K562 (cell line): Measurements from ENCODE around the gene MARCHF3. TPM values are rescaled to one million over a fixed set of nuclear protein-coding genes. Genes with fewer than 3 reads are reported as not detected.

Experiments
- ATAC-seq: fragments of 200-7000 bp; cut with Tn5 transposase; 3 replicates; pipeline ENCODE4 v1.9.1; 2020; ENCODE audit warnings: moderate library complexity
- BruUV-seq: library from RNA; stranded (reverse); fragments of 400-500 nt; replicated peaks from 2 replicates; lab custom pipeline; 2021; lab: Mats Ljungman, UMichigan
- CTCF ChIA-PET: fragments of 300-600 bp; formaldehyde crosslinking; extraction: SDS; loops from one replicate; lab custom pipeline; 2021; ENCODE audit warnings: low intra/inter-chr PET ratio; lab: Yijun Ruan, JAX
- POLR2A ChIA-PET: fragments of 300-600, 350-650 bp; sonication (Branson Sonifier 250); formaldehyde crosslinking; extraction: SDS; loops from one replicate; lab custom pipeline; 2021; ENCODE audit warnings: antibody characterized with exemption, inconsistent platforms; lab: Yijun Ruan, JAX
- DNase-seq, 4 experiments: peaks; one replicate each; pipeline versions ENCODE4 v3.0.0 to v3.0.0-alpha.2; 2011 to 2018; ENCODE audit warnings: low spot score in 3 of 4, mixed read lengths in 3 of 4; ENCODE audit errors: extremely low read depth in 1 of 4
- FAIRE-seq: peaks from 2 replicates; lab custom pipeline; 2011; peaks lifted over from hg19 to GRCh38; lab: Jason Lieb, UNC
- H2AFZ ChIP-seq: 2 replicates; pipeline ENCODE4 v1.6.0; 2011; ENCODE audit warnings: low read depth, low read length, control low read depth, inconsistent platforms
- H3K27ac ChIP-seq: fragments of 200-600 bp; 3 replicates; pipeline ENCODE4 v1.8.0; 2011; ENCODE audit warnings: low read depth, mild to moderate bottlenecking, control low read depth, inconsistent platforms, low read length, moderate library complexity, mixed read lengths; ENCODE audit errors: extremely low read depth
- H3K27me3 ChIP-seq, 2 experiments: fragments of 300-600 bp in 1 of 2; 2 replicates in 1 of 2; 3 replicates in 1 of 2; pipeline versions ENCODE4 v1.6.0 to v1.8.0; 2011; ENCODE audit warnings: inconsistent platforms in 2 of 2, low read length in 2 of 2, mild to moderate bottlenecking in 1 of 2, mixed read lengths in 1 of 2, moderate library complexity in 1 of 2; ENCODE audit not compliant: control insufficient read depth in 2 of 2, insufficient read depth in 2 of 2
- H3K36me3 ChIP-seq: fragments of 300-600 bp; 3 replicates; pipeline ENCODE4 v1.8.0; 2011; ENCODE audit warnings: mild to moderate bottlenecking, low read length, inconsistent platforms; ENCODE audit not compliant: control insufficient read depth, insufficient read depth
- H3K4me1 ChIP-seq, 2 experiments: fragments of 200-600 bp in 1 of 2; replicated peaks in 1 of 2; 2 replicates in 1 of 2; 3 replicates in 1 of 2; pipeline versions ENCODE4 v1.5.1 to v1.8.0; 2011; ENCODE audit warnings: inconsistent platforms in 2 of 2, low read length in 2 of 2, mild to moderate bottlenecking in 1 of 2, mixed read lengths in 1 of 2, moderate library complexity in 1 of 2; ENCODE audit not compliant: control insufficient read depth in 2 of 2, insufficient read depth in 2 of 2
- H3K4me2 ChIP-seq: 2 replicates; pipeline ENCODE4 v1.6.1; 2011; ENCODE audit warnings: low read length, control low read depth, inconsistent platforms, mixed read lengths; ENCODE audit not compliant: insufficient read depth
- H3K4me3 ChIP-seq: fragments of 200-600 bp; sonication (generic), shearing (Covaris generic); 2 replicates; pipeline ENCODE4 v1.5.1; 2016; ENCODE audit warnings: control low read depth, inconsistent platforms
- H3K79me2 ChIP-seq: fragments of 200-600 bp; 3 replicates; pipeline ENCODE4 v1.8.0; 2011; ENCODE audit warnings: low read length, inconsistent platforms; ENCODE audit not compliant: control insufficient read depth, insufficient read depth
- H3K9ac ChIP-seq, 2 experiments: 2 replicates each; pipeline versions ENCODE4 v1.6.0 to v1.6.1; 2011; ENCODE audit warnings: low read depth in 2 of 2, low read length in 2 of 2, control low read depth in 1 of 2, inconsistent platforms in 1 of 2, mild to moderate bottlenecking in 1 of 2, mixed read lengths in 1 of 2; ENCODE audit not compliant: insufficient read depth in 1 of 2
- H3K9me1 ChIP-seq: one replicate; pipeline ENCODE4 v1.6.0; 2011; ENCODE audit warnings: inconsistent platforms, mild to moderate bottlenecking, low read length, moderate library complexity; ENCODE audit not compliant: control insufficient read depth, insufficient read depth
- H3K9me3 ChIP-seq: replicated peaks from 2 replicates; pipeline ENCODE4 v1.5.1; 2011; ENCODE audit warnings: low read depth, low read length, inconsistent platforms; ENCODE audit not compliant: control insufficient read depth, insufficient read depth
- H4K20me1 ChIP-seq: replicated peaks from 2 replicates; pipeline ENCODE4 v1.6.1; 2011; ENCODE audit warnings: low read length, inconsistent platforms, mixed read lengths; ENCODE audit not compliant: control insufficient read depth, insufficient read depth
- BDP1 ChIP-seq: IDR thresholded peaks from 3 replicates; pipeline ENCODE4 v1.6.1; 2011; ENCODE audit not compliant: insufficient read length, insufficient read depth
- CREM ChIP-seq: IDR thresholded peaks from 2 replicates; pipeline ENCODE4 v1.6.1; 2014; ENCODE audit warnings: antibody characterized with exemption, low read depth
- IFI16 ChIP-seq: fragments of 250-450 bp; sonication (Bioruptor Pico); IDR thresholded peaks from 2 replicates; pipeline ENCODE4 v2.1.2; 2022; ENCODE audit warnings: mild to moderate bottlenecking, inconsistent platforms
- ILK ChIP-seq: fragments of 450-650 bp; IDR thresholded peaks from 2 replicates; pipeline ENCODE4 v1.6.1; 2016; ENCODE audit warnings: missing genetic modification characterization, low read depth, mild to moderate bottlenecking, missing compliant biosample characterization, moderate library complexity, borderline replicate concordance
- JUND ChIP-seq, 2 experiments: IDR thresholded peaks; 2 replicates in 1 of 2; 3 replicates in 1 of 2; pipeline ENCODE4 v1.6.1; 2011; ENCODE audit warnings: borderline replicate concordance in 2 of 2, low read depth in 2 of 2, low read length in 2 of 2, improper control_type of control experiment in 1 of 2, missing biosample characterization in 1 of 2, missing genetic modification characterization in 1 of 2, missing genetic modification reagents in 1 of 2
- MAFK ChIP-seq: IDR thresholded peaks from 2 replicates; pipeline ENCODE4 v1.6.1; 2011; ENCODE audit warnings: low read length, improper control_type of control experiment
- MEF2A ChIP-seq: IDR thresholded peaks from 2 replicates; pipeline ENCODE4 v1.6.1; 2011; ENCODE audit warnings: low read depth, mild to moderate bottlenecking, low read length, moderate library complexity; ENCODE audit not compliant: control insufficient read depth
- NCOA1 ChIP-seq: fragments of 450-650 bp; IDR thresholded peaks from 2 replicates; pipeline ENCODE4 v1.6.1; 2016; ENCODE audit warnings: low read depth
- NFXL1 ChIP-seq: fragments of 450-650 bp; formaldehyde crosslinking; IDR thresholded peaks from 2 replicates; pipeline ENCODE4 v1.4.0; 2021; ENCODE audit warnings: mild to moderate bottlenecking
- PML ChIP-seq: IDR thresholded peaks from 2 replicates; pipeline ENCODE4 v1.6.1; 2012; ENCODE audit warnings: low read length, inconsistent platforms
- POLR2G ChIP-seq: fragments of 200-400 bp; formaldehyde crosslinking; IDR thresholded peaks from 2 replicates; pipeline ENCODE4 v1.6.1; 2017; ENCODE audit warnings: low read depth, mild to moderate bottlenecking, antibody characterized with exemption, low read length, moderate library complexity
- TRIM24 ChIP-seq, 2 experiments: fragments of 450-650 bp; IDR thresholded peaks; 2 replicates each; pipeline ENCODE4 v1.6.1; 2016
- ZNF12 ChIP-seq: sonication (generic); formaldehyde crosslinking; IDR thresholded peaks from 2 replicates; pipeline ENCODE4 v1.4.0; 2020; ENCODE audit warnings: mild to moderate bottlenecking, missing genetic modification reagents
- ZNF239 ChIP-seq: fragments of 250-450 bp; sonication (Bioruptor Pico); IDR thresholded peaks from 2 replicates; pipeline ENCODE4 v1.4.0; 2020; ENCODE audit warnings: mild to moderate bottlenecking
- ZNF551 ChIP-seq: fragments of 250-450 bp; sonication (Bioruptor Pico); IDR thresholded peaks from 2 replicates; pipeline ENCODE4 v1.5.0; 2021; ENCODE audit warnings: mild to moderate bottlenecking, moderate library complexity
- ZNF76 ChIP-seq: fragments of 250-450 bp; sonication (Bioruptor Pico); IDR thresholded peaks from 2 replicates; pipeline ENCODE4 v1.4.0; 2020; ENCODE audit warnings: mild to moderate bottlenecking, moderate library complexity, borderline replicate concordance
- WGBS: fragments of 100-300 bp; shearing (Covaris generic); methylation state at CpG from one replicate; pipeline ENCODE4 v1.1.6; 2016; ENCODE audit warnings: low coverage, mixed read lengths; ENCODE audit not compliant: insufficient coverage; ENCODE audit errors: missing lambda C conversion rate; 5-methylcytosine and 5-hydroxymethylcytosine counted together
- in situ Hi-C: fragments of 300-500 bp; cut with MboI; formaldehyde crosslinking; loops from 4 replicates; pipeline ENCODE4 v1.15.0; 2018; ENCODE audit warnings: inconsistent platforms, mixed read lengths
- intact Hi-C: fragments of 100-400 bp; cut with micrococcal nuclease; formaldehyde crosslinking; loops from 2 replicates; pipeline ENCODE4 v1.14.2; 2022
- polyA plus RNA-seq, 8 experiments: library from polyadenylated mRNA; depleted of rRNA in 4 of 8; stranded (reverse) in 5 of 8; unstranded in 3 of 8; fragments of >200 nt; fragmentation: Nextera tagmentation in 2 of 8; fragmentation: Illumina TruSeq in 1 of 8; extraction: Ambion mirVana in 2 of 8; extraction: Trizol in 1 of 8; gene quantifications; 2 replicates each; pipeline versions ENCODE4 v1.2.1 to v1.2.3, GENCODE V29; 2011 to 2014; ENCODE audit warnings: inconsistent platforms in 1 of 8, missing spikeins in 1 of 8
- total RNA-seq, 7 experiments: library from RNA; depleted of rRNA in 6 of 7; stranded (reverse); fragments of >200 nt in 6 of 7; fragmentation: Illumina TruSeq in 2 of 7; extraction: Trizol in 2 of 7; gene quantifications; 2 replicates each; pipeline versions ENCODE4 v1.2.1 to v1.2.3, GENCODE V29; 2011 to 2021; ENCODE audit warnings: low replicate concordance in 1 of 7
- TF ChIP-seq, protein P1 (sequence below), 2 experiments: fragments of 450-650 bp in 1 of 2; sonication (generic) in 1 of 2; formaldehyde crosslinking in 1 of 2; IDR thresholded peaks in 1 of 2; conservative IDR thresholded peaks in 1 of 2; 2 replicates each; pipeline versions ENCODE4 v1.6.1 to v1.8.1; 2016 to 2023; ENCODE audit warnings: mild to moderate bottlenecking in 2 of 2, moderate library complexity in 2 of 2, inconsistent platforms in 1 of 2, missing genetic modification reagents in 1 of 2
- TF ChIP-seq, protein P2 (sequence below): fragments of 450-650 bp; formaldehyde crosslinking; conservative IDR thresholded peaks from 2 replicates; pipeline ENCODE4 v1.4.0; 2022; ENCODE audit warnings: mild to moderate bottlenecking, missing genetic modification characterization
- TF ChIP-seq, protein P3 (sequence below): fragments of 450-650 bp; IDR thresholded peaks from 2 replicates; pipeline ENCODE4 v1.6.1; 2016; ENCODE audit warnings: borderline replicate concordance

MARCHF3 gene
- total and polyA plus RNA-seq, 9 of the 15 experiments (the other 6 are each of a cell fraction or from before 2014, with no cell fraction given), result 5.6 to 37.4 (median 16.5) TPM

DNA sequence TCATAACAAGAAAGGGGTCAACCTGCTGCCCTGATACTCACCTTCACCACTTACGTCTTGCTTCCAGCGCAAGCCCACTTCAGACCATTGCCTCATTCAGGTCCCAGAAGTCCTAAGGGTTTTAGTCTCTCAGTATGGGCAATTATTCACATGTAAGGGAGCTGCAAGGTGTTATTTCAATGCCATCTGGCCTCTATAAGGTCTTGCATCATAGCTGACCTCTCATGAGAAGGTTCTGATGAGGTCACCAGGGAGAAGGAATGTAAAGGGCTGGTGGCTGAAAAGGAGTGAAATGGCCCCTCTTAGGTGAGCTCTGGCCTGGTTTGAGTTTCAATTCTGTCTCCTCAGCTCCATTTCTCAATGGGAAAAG is 1.5 kb upstream of the MARCHF3 start:
- Histone ChIP-seq H3K4me3 (no peak overlapping the region), H3K9me1 (no peaks in the 10 kb centered on the region), H3K79me2 (peaks cover 47% of the 10 kb centered on the region), H3K27ac (no peak overlapping the region; the same call in 2 of the 3 replicates), H2AFZ (0 out of 2 replicates have a peak overlapping the region, but pooled peaks have one; percentile 90), H3K9me3 (no peaks in the 10 kb centered on the region), H3K9ac (peak overlapping the region; percentile 89 to 99; a peak in 2 of 4 replicates), H3K4me1 (peaks cover 19 to 26% of the 10 kb centered on the region in 2 experiments; a peak in 4 of 5 replicates), H3K27me3 (no peaks in the 10 kb centered on the region), H3K36me3 (no peaks in the 10 kb centered on the region), H4K20me1 (peaks cover 7% of the 10 kb centered on the region; the same call in 1 of the 2 replicates), H3K4me2 (peak overlapping the region; percentile 78)
- DNase-seq, result no peak
- ChIA-PET POLR2A (interaction anchor here (0.8 to 2.2 kb wide), 5 partner anchors 9 to 166 kb away, joined by 3 to 11 read pairs (median 8); no protein-coding TSS in a partner anchor), CTCF (no interaction called here)
- in situ Hi-C loops (no loop called here), intact Hi-C loops (loop anchor here (5.0 kb wide), 3 partner anchors 150 to 355 kb away; no protein-coding TSS in a partner anchor)
- WGBS, result 100% methylated on average over 2 of the region's 2 CpGs
- ATAC-seq, result no peak
- FAIRE-seq, result no peak
- BruUV-seq, result no TSS peak
- TF ChIP-seq ZNF239 (CRISPR knock-in tag) (no peak), BDP1 (no peak), CREM (no peak), JUND (IDR thresholded peaks at IDR 0.05; ENCODE audit: borderline replicate concordance, low read depth, low read length) (peak; percentile 73), JUND (tag; IDR thresholded peaks at IDR 0.05; ENCODE audit: borderline replicate concordance, low read depth, low read length) (peak; percentile 22; the same call in 1 of the 3 replicates), IFI16 (CRISPR knock-in tag) (no peak), POLR2G (no peak), NFXL1 (CRISPR knock-in tag) (0 out of 2 replicates have a peak, but pooled peaks have one; percentile 33), MEF2A (no peak), ZNF551 (CRISPR knock-in tag) (no peak), MAFK (no peak), NCOA1 (no peak), TRIM24 (IDR thresholded peaks at IDR 0.05) (peak; percentile 50 to 59; a peak in 2 of 4 replicates), ILK (tag) (no peak), ZNF12 (CRISPR knock-in tag) (no peak), PML (no peak), ZNF76 (CRISPR knock-in tag) (no peak)
- TF ChIP-seq, protein P1, sequence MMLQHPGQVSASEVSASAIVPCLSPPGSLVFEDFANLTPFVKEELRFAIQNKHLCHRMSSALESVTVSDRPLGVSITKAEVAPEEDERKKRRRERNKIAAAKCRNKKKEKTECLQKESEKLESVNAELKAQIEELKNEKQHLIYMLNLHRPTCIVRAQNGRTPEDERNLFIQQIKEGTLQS (IDR thresholded peaks at IDR 0.05), result peak; percentile 95
- TF ChIP-seq, protein P1 (CRISPR knock-in tag; conservative IDR thresholded peaks at IDR 0.05), result no peak
- TF ChIP-seq, protein P2, sequence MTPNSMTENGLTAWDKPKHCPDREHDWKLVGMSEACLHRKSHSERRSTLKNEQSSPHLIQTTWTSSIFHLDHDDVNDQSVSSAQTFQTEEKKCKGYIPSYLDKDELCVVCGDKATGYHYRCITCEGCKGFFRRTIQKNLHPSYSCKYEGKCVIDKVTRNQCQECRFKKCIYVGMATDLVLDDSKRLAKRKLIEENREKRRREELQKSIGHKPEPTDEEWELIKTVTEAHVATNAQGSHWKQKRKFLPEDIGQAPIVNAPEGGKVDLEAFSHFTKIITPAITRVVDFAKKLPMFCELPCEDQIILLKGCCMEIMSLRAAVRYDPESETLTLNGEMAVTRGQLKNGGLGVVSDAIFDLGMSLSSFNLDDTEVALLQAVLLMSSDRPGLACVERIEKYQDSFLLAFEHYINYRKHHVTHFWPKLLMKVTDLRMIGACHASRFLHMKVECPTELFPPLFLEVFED (CRISPR knock-in tag), result no peak
- TF ChIP-seq, protein P3, sequence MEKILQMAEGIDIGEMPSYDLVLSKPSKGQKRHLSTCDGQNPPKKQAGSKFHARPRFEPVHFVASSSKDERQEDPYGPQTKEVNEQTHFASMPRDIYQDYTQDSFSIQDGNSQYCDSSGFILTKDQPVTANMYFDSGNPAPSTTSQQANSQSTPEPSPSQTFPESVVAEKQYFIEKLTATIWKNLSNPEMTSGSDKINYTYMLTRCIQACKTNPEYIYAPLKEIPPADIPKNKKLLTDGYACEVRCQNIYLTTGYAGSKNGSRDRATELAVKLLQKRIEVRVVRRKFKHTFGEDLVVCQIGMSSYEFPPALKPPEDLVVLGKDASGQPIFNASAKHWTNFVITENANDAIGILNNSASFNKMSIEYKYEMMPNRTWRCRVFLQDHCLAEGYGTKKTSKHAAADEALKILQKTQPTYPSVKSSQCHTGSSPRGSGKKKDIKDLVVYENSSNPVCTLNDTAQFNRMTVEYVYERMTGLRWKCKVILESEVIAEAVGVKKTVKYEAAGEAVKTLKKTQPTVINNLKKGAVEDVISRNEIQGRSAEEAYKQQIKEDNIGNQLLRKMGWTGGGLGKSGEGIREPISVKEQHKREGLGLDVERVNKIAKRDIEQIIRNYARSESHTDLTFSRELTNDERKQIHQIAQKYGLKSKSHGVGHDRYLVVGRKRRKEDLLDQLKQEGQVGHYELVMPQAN, result no peak
